Prostate gland (tissue), 2 donors: ENCODE measurements around the gene VAV3.

Experiments
- CTCF ChIP-seq, 4 experiments: fragments of 200-600 bp in 2 of 4; fragments of 450-650 bp in 2 of 4; sonication (generic) in 2 of 4; IDR thresholded peaks; 1 replicate in 3 of 4; 2 replicates in 1 of 4; pipeline ENCODE4 v1.5.1; 2016 to 2019; ENCODE audit warnings: antibody characterized with exemption in 4 of 4, mild to moderate bottlenecking in 2 of 4, moderate library complexity in 2 of 4
- POLR2A ChIP-seq: fragments of 450-650 bp; IDR thresholded peaks from one replicate; pipeline ENCODE4 v1.6.1; 2016; ENCODE audit warnings: antibody characterized with exemption, mild to moderate bottlenecking

GRCh38 chr1:107673006-107673405, 292.0 kb downstream of the VAV3 start:
- TF ChIP-seq CTCF (IDR thresholded peaks at IDR 0.05): no peak
- no peak for TF ChIP-seq POLR2A
